GM19193 (cell line): ENCODE data around the gene SYNE3.

Experiments
- POLR2A ChIP-seq: IDR thresholded peaks from 4 replicates; pipeline ENCODE4 v1.6.1; 2011; ENCODE audit not compliant: insufficient read depth, insufficient read length; ENCODE audit errors: extremely low read depth

The SYNE3 gene

GRCh38 chr14:95496111-95496681, 20.3 kb downstream of the SYNE3 start:
- no peak for TF ChIP-seq POLR2A

GRCh38 chr14:95495538-95496025, 20.9 kb downstream of the SYNE3 start:
- peak; percentile 58 for TF ChIP-seq POLR2A

GRCh38 chr14:95495076-95495475, 21.4 kb downstream of the SYNE3 start:
- TF ChIP-seq POLR2A: no peak

GRCh38 chr14:95494456-95494855, 22.0 kb downstream of the SYNE3 start:
- TF ChIP-seq POLR2A: no peak

GRCh38 chr14:95493976-95494375, 22.5 kb downstream of the SYNE3 start:
- no peak for TF ChIP-seq POLR2A

GRCh38 chr14:95493503-95493902, 22.9 kb downstream of the SYNE3 start:
- TF ChIP-seq POLR2A: no peak

- no peak for TF ChIP-seq POLR2A
These were observed 24.4 kb downstream of the SYNE3 start for GRCh38 chr14:95491936-95492608.

- TF ChIP-seq POLR2A: no peak
These were observed 25.6 kb downstream of the SYNE3 start for GRCh38 chr14:95490727-95491451.

GRCh38 chr14:95490138-95490509, 26.3 kb downstream of the SYNE3 start:
- TF ChIP-seq POLR2A: no peak

- no peak for TF ChIP-seq POLR2A
These were observed 27.0 kb downstream of the SYNE3 start for GRCh38 chr14:95489214-95490137.

GRCh38 chr14:95488376-95489213, 27.9 kb downstream of the SYNE3 start:
- TF ChIP-seq POLR2A: no peak

- TF ChIP-seq POLR2A: no peak
These were observed 28.8 kb downstream of the SYNE3 start for GRCh38 chr14:95487669-95488084.

GRCh38 chr14:95486875-95487668, 29.4 kb downstream of the SYNE3 start:
- no peak for TF ChIP-seq POLR2A
